ENCODE data around the gene PGAM2.

DNA sequence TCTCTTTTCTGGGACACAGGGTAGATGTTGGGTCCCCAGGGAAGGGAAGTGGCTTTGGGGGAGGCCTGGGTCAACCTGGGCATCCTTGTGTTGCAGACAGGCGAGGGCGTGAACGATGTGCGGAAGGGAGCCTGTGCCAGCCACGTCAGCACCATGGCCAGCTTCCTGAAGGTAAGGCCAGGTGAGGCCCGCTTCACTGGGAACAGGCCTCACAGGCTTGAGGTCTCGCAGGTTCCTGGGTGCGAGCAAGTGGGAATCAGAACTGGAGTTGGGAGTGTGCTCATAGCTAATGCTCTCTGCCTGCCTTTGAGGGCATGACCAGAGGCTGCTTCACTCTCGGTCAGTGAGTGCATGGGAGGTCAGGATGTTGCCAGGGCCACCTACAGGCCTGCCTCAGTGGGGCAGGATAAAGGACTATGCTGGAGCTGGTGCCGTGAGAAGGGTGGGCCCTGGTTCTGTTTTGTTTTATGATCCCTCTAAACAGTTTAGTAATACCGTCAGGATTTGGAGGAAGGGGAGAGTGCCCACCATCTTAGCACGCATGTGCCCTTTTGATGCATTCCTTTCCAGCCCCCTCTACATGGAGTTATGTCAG, 12.5 kb downstream of the PGAM2 start:
- TF ChIP-seq, protein P1, sequence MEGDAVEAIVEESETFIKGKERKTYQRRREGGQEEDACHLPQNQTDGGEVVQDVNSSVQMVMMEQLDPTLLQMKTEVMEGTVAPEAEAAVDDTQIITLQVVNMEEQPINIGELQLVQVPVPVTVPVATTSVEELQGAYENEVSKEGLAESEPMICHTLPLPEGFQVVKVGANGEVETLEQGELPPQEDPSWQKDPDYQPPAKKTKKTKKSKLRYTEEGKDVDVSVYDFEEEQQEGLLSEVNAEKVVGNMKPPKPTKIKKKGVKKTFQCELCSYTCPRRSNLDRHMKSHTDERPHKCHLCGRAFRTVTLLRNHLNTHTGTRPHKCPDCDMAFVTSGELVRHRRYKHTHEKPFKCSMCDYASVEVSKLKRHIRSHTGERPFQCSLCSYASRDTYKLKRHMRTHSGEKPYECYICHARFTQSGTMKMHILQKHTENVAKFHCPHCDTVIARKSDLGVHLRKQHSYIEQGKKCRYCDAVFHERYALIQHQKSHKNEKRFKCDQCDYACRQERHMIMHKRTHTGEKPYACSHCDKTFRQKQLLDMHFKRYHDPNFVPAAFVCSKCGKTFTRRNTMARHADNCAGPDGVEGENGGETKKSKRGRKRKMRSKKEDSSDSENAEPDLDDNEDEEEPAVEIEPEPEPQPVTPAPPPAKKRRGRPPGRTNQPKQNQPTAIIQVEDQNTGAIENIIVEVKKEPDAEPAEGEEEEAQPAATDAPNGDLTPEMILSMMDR (IDR thresholded peaks at IDR 0.05) = no peak
- no peak for TF ChIP-seq POLR2A (IDR thresholded peaks at IDR 0.05)

Data from thyroid gland (tissue), 4 donors.